DND-41 (cell line): ENCODE data around the gene THRB.

ENCODE experiments used
- CTCF ChIP-seq: IDR thresholded peaks from 2 replicates; pipeline ENCODE4 v1.5.1; 2012; ENCODE audit warnings: borderline replicate concordance, low read length, moderate library complexity, mild to moderate bottlenecking; ENCODE audit not compliant: poor library complexity, severe bottlenecking; ENCODE audit errors: extremely low read depth
- EZH2 ChIP-seq: IDR thresholded peaks from 3 replicates; pipeline ENCODE4 v1.6.1; 2012; ENCODE audit warnings: borderline replicate concordance, low read depth, mild to moderate bottlenecking, moderate library complexity, low read length, inconsistent platforms; ENCODE audit not compliant: severe bottlenecking

GRCh38 chr3:24351779-24352469 lies 142.7 kb downstream of the THRB start:
- no peak for TF ChIP-seq CTCF
- no peak for TF ChIP-seq EZH2
